Esophagus (tissue), 2 donors: Measurements from ENCODE around the gene CDK5R1. TPM values are rescaled to one million over a fixed set of nuclear protein-coding genes. Genes with fewer than 3 reads are reported as not detected.
A peak's percentile ranks its signal among the peaks of the same experiment; 100 is the strongest.

Experiments
- H3K27ac ChIP-seq, 2 donors: one replicate each; pipeline ENCODE4 v1.5.1; 2013; ENCODE audit warnings: low read depth in 2 of 2, mild to moderate bottlenecking in 2 of 2, inconsistent platforms in 1 of 2, low read length in 1 of 2, moderate library complexity in 1 of 2
- H3K27me3 ChIP-seq, 2 donors: one replicate each; pipeline ENCODE4 v1.6.1; 2013; ENCODE audit warnings: low read length in 2 of 2, control low read depth in 1 of 2, mild to moderate bottlenecking in 1 of 2; ENCODE audit not compliant: insufficient read depth in 2 of 2, control insufficient read depth in 1 of 2
- H3K36me3 ChIP-seq, 2 donors: one replicate each; pipeline ENCODE4 v1.6.1; 2013; ENCODE audit warnings: low read length in 1 of 2; ENCODE audit not compliant: control insufficient read depth in 2 of 2, insufficient read depth in 2 of 2
- H3K4me1 ChIP-seq, 2 donors: one replicate each; pipeline ENCODE4 v1.6.1; 2013; ENCODE audit warnings: low read length in 1 of 2; ENCODE audit not compliant: control insufficient read depth in 2 of 2, insufficient read depth in 2 of 2
- H3K4me3 ChIP-seq, 2 donors: one replicate each; pipeline ENCODE4 v1.5.1; 2013; ENCODE audit warnings: low read length in 2 of 2, mild to moderate bottlenecking in 2 of 2, low read depth in 1 of 2, moderate library complexity in 1 of 2
- H3K9me3 ChIP-seq, 2 donors: one replicate each; pipeline ENCODE4 v1.6.1; 2013; ENCODE audit warnings: mild to moderate bottlenecking in 2 of 2, low read depth in 1 of 2, low read length in 1 of 2, moderate library complexity in 1 of 2; ENCODE audit not compliant: control insufficient read depth in 2 of 2, insufficient read depth in 1 of 2
- WGBS, 2 donors: extraction: QIAGEN DNeasy Blood & Tissue Kit; methylation state at CpG; one replicate each; pipeline ENCODE4 v1.1.7; 2013; 5-methylcytosine and 5-hydroxymethylcytosine counted together
- polyA plus RNA-seq, 2 donors: library from polyadenylated mRNA; stranded (reverse); fragments of 200-250 nt; gene quantifications; one replicate each; pipeline ENCODE4 v1.2.3, GENCODE V29; 2013
- donor health status: healthy with polysubstance abuse.
- donor health status: Bipolar disorder and iron deficiency.

CDK5R1 gene
- polyA plus RNA-seq, 2 donors = 5.5 to 5.6 TPM

DNA sequence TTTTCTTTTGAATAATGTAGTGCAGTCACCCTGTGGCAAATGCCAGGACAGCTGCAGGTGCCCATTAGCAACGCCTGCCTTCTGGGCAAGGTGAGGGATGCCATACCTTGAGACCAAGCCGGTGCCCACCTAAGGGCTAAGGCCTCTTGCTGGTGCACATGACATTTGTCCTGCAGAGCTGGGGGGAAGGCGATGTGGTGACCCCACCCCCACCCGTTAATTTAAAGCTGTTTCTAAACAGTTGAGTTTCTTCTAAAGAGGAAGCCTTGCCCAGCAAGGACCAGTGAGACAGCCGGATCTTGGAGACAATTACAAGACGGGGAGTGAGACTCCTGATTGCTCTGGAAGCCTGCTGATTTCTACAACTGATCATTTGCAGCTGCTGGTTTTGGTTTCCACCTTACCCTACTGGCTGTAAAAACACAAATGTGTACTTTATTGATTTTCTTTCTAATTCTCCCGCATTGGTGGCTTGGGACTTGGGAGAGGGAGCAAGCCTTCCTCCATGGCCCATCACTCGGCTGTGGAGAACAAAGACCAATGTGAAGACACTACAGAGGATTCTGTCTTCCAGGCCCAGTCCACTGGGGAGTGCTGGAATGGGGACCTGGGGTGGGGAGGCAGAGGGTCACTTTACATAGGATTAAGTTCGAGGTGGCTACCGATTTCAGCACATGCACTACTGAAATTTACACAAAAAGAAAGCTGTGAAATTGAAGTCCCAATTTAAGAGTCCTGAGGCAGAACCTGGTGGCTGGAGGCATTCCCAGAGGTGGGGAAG, 2.7 kb downstream of the CDK5R1 start:
- H3K27ac ChIP-seq = no peak overlapping the region
- H3K4me1 ChIP-seq = peaks cover 5 to 23% of the 10 kb centered on the region in 2 donors
- WGBS, 2 donors = 73 to 83% methylated on average over 10 of the region's 10 CpGs
- H3K36me3 ChIP-seq = peaks cover 0 to 15% of the 10 kb centered on the region in 2 donors
- H3K9me3 ChIP-seq = no peaks in the 10 kb centered on the region
- H3K4me3 ChIP-seq = peak overlapping the region in 1 of 2 donors; percentile 15
- no peaks in the 10 kb centered on the region for H3K27me3 ChIP-seq

DNA sequence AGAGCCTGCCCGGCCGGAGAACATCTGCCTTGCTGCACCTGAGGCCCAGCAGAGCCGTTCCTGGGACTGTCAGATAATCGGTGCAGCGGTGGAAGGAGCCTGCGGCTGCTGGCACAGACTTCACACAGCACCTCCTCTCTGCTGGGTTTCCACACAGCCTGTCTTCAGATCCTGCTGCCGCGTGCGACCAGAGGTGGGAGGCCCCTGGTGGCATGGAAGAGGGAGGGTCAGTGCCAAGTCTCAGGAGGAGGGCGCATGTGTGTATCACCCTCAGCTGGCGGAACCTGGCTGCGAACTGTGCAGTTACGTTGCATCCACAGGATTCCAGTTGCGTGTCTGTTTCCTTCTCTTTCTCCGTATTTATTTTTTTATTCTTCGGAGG, 3.3 kb downstream of the CDK5R1 start:
- whole genome bisulfite sequencing, 2 donors = 59 to 73% methylated on average over 16 of the region's 16 CpGs
- Histone ChIP-seq H3K4me3 (peak overlapping the region in 1 of 2 donors; percentile 15), H3K9me3 (no peaks in the 10 kb centered on the region), H3K27me3 (no peaks in the 10 kb centered on the region), H3K27ac (no peak overlapping the region), H3K36me3 (peaks cover 0 to 15% of the 10 kb centered on the region in 2 donors), H3K4me1 (peaks cover 5 to 26% of the 10 kb centered on the region in 2 donors)

DNA sequence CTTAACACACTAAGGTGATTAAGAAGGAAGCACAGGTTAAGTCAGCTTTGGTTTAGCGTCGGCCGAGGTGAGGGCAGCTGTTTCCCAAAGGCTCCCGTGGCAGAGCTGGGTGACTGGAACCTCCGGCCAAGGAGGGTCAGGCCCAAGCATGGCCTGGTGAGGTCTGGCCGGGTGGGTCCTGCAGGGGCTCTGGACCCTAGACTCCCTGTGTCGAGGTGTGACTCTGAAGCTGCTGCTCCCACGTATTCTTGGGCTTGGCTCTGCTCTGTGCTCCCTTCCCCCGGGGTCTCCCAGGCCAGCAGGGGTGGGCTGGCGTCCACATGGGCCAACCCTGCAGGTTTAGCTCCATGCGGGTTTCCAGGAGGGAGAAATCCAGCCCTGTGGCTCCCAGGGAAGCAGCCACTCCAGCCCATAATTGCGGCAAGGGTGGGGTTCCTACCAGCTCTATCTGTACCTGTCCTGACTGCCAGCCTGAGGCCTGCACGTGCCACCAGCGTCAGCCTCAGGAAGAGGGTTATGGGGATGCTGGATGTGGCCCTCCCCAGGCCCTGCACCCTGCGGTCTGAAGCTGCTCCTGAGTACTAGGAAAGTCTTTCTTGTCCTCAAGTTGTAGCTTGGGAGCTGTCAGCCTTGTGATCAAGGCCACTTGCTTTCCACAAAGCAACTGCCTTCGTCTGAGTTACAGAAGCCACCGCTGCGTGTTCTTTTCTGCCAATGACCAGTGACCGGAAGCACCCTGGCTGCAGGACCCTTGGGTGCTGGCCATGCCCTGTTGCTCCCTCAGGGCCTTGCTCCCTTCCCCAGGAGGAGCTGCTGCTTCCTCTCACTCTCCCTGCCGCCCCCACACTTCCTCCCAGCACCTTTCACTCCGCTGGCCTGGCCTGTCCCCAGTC, 4.8 kb downstream of the CDK5R1 start:
- H3K4me1 ChIP-seq = peaks cover 5 to 30% of the 10 kb centered on the region in 2 donors
- 80 to 87% methylated on average over 21 of the region's 21 CpGs for whole genome bisulfite sequencing, 2 donors
- no peaks in the 10 kb centered on the region for H3K27me3 ChIP-seq
- H3K9me3 ChIP-seq = no peaks in the 10 kb centered on the region
- H3K27ac ChIP-seq = no peak overlapping the region
- H3K4me3 ChIP-seq = no peak overlapping the region
- peaks cover 0 to 15% of the 10 kb centered on the region in 2 donors for H3K36me3 ChIP-seq

DNA sequence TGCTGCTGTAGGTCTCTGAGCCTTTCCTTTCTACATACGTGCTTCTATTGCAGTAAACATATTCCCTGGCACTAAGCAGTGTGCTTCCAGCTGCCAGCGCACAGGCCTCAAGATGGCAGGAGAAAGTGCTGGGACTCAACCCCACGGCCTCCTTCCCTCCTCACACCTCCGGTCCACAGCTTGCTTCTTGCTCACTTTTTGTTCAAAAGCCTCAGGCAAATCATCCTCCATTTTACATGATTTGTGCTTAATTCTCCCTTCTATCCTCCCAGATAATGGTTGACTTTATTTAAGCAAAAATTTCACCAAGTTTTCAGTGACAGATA, 5.4 kb downstream of the CDK5R1 start:
- Histone ChIP-seq H3K4me3 (no peak overlapping the region), H3K9me3 (no peaks in the 10 kb centered on the region), H3K27me3 (no peaks in the 10 kb centered on the region), H3K36me3 (peaks cover 0 to 15% of the 10 kb centered on the region in 2 donors), H3K27ac (no peak overlapping the region), H3K4me1 (peaks cover 5 to 30% of the 10 kb centered on the region in 2 donors)
- WGBS, 2 donors = 73 to 87% methylated on average over 4 of the region's 4 CpGs

DNA sequence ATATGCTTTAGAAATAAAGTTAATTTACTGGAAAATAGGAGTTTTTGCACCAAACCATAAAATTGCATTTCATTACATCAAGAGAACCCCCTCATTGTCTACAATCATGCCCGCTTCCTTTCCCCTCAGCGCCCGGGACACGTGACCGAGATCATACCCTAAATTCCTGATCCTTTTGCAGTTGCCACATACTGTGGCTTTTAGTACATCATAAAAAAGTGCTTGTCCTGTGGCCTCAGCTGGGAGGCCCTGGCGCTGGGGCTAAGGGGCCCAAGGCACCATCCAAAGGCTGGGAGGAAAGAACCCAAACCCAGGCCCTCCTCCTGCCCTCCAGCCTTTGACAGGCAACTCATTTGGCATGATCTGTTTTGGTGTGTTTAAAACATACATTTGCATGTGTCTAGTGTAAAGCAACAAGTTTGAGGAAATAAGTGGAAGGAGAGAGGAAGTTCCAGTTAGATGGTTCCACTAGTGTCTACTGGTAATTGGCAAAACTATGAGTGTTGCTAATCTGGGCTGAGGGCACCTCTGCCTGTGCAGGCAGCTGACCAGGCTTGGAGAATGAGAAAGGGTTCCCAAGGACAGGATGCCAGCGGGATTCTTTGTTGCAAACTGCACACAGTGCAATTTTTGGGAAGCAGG, 6.0 kb downstream of the CDK5R1 start:
- WGBS, 2 donors = 90 to 92% methylated on average over 7 of the region's 7 CpGs
- Histone ChIP-seq H3K4me1 (peaks cover 5 to 29% of the 10 kb centered on the region in 2 donors), H3K27me3 (no peaks in the 10 kb centered on the region), H3K27ac (no peak overlapping the region), H3K9me3 (no peaks in the 10 kb centered on the region), H3K36me3 (peaks cover 0 to 15% of the 10 kb centered on the region in 2 donors), H3K4me3 (no peak overlapping the region)

DNA sequence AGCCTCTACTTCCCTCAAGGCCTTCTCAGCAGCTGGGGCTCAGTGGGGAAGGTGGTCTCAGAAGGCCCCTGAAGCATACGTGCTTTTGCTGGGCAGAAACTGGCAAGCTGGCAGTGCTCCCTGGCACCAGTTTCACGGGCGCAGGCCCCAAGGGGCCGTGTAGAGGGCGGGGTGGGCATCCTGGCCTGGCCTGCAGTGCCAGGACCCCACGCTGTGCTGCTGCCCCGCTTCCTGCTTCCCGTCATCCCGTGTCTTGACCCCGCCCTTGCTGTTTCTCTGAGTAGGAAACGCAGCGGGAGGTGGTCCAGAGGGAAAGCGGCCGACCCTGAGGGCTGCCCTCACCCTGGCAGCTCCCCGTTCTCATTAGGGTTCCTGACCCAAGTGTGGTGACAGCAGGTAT, 6.8 kb downstream of the CDK5R1 start:
- WGBS, 2 donors = 82 to 91% methylated on average over 15 of the region's 15 CpGs
- peaks cover 3 to 25% of the 10 kb centered on the region in 2 donors for H3K4me1 ChIP-seq
- H3K36me3 ChIP-seq = peaks cover 0 to 10% of the 10 kb centered on the region in 2 donors
- no peak overlapping the region for H3K27ac ChIP-seq
- H3K4me3 ChIP-seq = no peak overlapping the region
- H3K27me3 ChIP-seq = no peaks in the 10 kb centered on the region
- no peaks in the 10 kb centered on the region for H3K9me3 ChIP-seq

DNA sequence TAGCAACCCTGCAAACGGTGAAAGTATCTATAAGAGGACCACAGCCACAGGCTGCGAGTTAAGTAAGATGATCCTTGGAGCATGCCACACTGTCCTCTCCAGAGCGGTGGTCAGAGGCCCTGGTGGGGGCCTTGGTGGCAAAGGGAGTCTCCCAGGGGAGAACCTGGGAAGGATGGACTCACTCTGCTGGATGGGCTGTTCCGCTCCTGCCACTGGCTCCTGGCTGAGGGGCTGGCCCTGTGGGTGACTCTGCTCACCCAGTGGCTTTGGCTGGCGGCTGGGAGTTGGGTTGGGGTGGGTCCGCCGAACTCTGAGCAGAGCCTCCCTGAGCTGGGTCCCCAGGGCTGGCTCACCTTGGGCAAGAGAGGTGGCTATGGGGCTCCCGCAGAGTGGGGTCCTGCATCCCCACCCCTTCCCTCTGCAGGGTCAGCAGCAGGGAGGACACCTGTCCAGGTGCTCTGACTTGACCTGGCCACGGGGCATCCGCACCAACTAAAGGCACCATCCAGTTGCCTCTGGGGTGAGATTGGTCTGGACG, 7.3 kb downstream of the CDK5R1 start:
- no peak overlapping the region for H3K4me3 ChIP-seq
- no peaks in the 10 kb centered on the region for H3K9me3 ChIP-seq
- WGBS, 2 donors = 93% methylated on average over 11 of the region's 11 CpGs
- no peaks in the 10 kb centered on the region for H3K27me3 ChIP-seq
- H3K4me1 ChIP-seq = peaks cover 3 to 22% of the 10 kb centered on the region in 2 donors
- H3K27ac ChIP-seq = no peak overlapping the region
- H3K36me3 ChIP-seq = peaks cover 0 to 9% of the 10 kb centered on the region in 2 donors

DNA sequence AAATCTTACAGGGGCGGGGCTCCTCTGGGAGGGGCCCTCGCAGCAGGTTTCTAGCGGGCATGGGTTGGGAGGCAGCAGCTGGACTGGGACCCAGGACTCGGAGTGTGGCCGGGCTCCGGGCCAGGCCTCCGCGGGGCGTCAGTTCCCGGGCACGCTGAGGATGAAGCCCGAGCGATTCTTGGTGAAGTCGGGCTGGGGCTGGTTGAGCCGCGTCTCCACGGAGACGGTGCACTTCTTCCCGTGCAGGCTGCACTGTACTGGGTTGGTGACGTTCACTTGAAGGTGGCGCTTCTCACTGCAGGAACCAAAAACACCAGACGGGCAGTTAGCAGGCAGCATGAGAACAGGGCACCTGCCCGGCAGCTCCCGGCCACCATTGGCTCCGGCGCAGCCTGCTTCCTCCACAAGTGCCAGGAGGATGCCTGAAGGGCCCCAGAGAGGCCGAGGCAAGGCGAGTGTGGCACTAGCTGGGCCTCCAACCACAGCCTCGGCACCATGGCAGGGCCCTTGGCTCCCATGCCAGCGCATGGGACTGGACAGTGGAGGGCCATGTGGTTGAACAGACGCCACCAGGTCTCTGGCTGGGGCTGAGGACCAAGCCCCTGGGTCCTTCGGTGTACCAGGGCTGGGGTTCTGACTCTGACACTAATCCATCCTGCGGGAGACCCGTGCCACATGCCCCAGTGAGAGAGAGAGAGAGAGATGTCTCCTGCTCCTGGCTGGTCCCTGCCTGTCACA, 8.0 kb downstream of the CDK5R1 start:
- H3K36me3 ChIP-seq = peaks cover 0 to 7% of the 10 kb centered on the region in 2 donors
- peaks cover 3 to 19% of the 10 kb centered on the region in 2 donors for H3K4me1 ChIP-seq
- H3K27ac ChIP-seq = no peak overlapping the region
- no peaks in the 10 kb centered on the region for H3K27me3 ChIP-seq
- WGBS, 2 donors = 88 to 89% methylated on average over 34 of the region's 34 CpGs
- H3K4me3 ChIP-seq = no peak overlapping the region
- H3K9me3 ChIP-seq = no peaks in the 10 kb centered on the region
